GM12891 (cell line): ENCODE data around the gene WHRN.

ENCODE experiments used
- POLR2AphosphoS5 ChIP-seq: IDR thresholded peaks from 2 replicates; pipeline ENCODE4 v1.6.1; 2011; ENCODE audit warnings: low read depth, low read length, control low read depth
- TAF1 ChIP-seq: IDR thresholded peaks from 2 replicates; pipeline ENCODE4 v1.6.1; 2011; ENCODE audit warnings: low read depth, low read length, control low read depth

DNA sequence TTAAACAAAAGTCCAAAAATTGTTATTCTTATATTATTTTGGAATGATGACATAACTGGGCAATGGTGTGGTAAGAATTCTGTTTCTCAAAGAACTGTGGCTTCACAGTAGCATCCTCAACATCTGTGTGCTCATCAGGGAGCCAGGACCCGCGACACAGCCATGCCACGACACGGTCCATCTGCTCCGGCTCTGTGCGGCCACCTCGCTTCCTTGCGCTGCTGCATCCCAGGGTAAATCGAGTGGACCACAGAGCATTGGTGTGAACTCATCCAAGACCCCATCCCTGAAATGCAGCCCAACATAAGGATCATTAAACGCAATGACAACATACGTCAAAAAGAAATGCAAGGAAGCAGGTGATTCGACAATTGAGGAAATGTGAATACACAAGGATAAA is 15.3 kb downstream of the WHRN start:
- TF ChIP-seq TAF1, result no peak
- TF ChIP-seq POLR2AphosphoS5, result no peak
